HEK293 (cell line): Measurements from ENCODE around the gene OR9K2.

Experiments used
- CTCF ChIP-seq: fragments of 450-650 bp; formaldehyde crosslinking; IDR thresholded peaks from 2 replicates; pipeline ENCODE4 v1.5.1; 2016; ENCODE audit warnings: missing biosample characterization, missing genetic modification characterization
- REST ChIP-seq: fragments of 450-650 bp; formaldehyde crosslinking; IDR thresholded peaks from 2 replicates; pipeline ENCODE4 v1.5.1; 2016; ENCODE audit warnings: missing biosample characterization, missing genetic modification characterization

- no peak for TF ChIP-seq REST
- no peak for TF ChIP-seq CTCF (tag by site-specific recombination)
Observed at GRCh38 chr12:55171445-55171844, 45.2 kb downstream of the OR9K2 start.
